Heart right ventricle (tissue), 16 donors: Measurements from ENCODE around the gene CREB3L1. TPM values are rescaled to one million over a fixed set of nuclear protein-coding genes. Genes with fewer than 3 reads are reported as not detected.

ENCODE experiments used
- ATAC-seq, 8 donors: fragments of 200-7000 bp; cut with Tn5 transposase; one replicate each; pipeline ENCODE4 v1.9.1; 2020; ENCODE audit warnings: mild to moderate bottlenecking in 8 of 8, moderate library complexity in 8 of 8, moderate number of reproducible peaks in 1 of 8
- DNase-seq, 2 donors: peaks; one replicate each; pipeline ENCODE4 v3.0.0-alpha.2; 2020
- H3K27ac ChIP-seq, 10 donors: fragments of 200-600 bp; sonication (generic) in 2 of 10; one replicate each; pipeline versions ENCODE4 v1.5.0 to v1.8.0; 2020 to 2022; ENCODE audit warnings: mild to moderate bottlenecking in 3 of 10
- H3K27me3 ChIP-seq, 7 donors: fragments of 200-600 bp; one replicate each; pipeline ENCODE4 v1.8.0; 2021 to 2022; ENCODE audit warnings: mild to moderate bottlenecking in 2 of 7
- H3K36me3 ChIP-seq, 9 donors: fragments of 200-600 bp; sonication (generic) in 1 of 9; one replicate each; pipeline versions ENCODE4 v1.5.0 to v1.8.0; 2020 to 2022; ENCODE audit warnings: mild to moderate bottlenecking in 2 of 9
- H3K4me1 ChIP-seq, 9 donors: fragments of 200-600 bp; sonication (generic) in 1 of 9; one replicate each; pipeline versions ENCODE4 v1.5.0 to v1.8.0; 2020 to 2022; ENCODE audit warnings: mild to moderate bottlenecking in 4 of 9
- H3K4me3 ChIP-seq, 10 donors: fragments of 200-600 bp; sonication (generic) in 2 of 10; one replicate each; pipeline versions ENCODE4 v1.5.0 to v1.8.0; 2020 to 2022; ENCODE audit warnings: mild to moderate bottlenecking in 7 of 10, moderate library complexity in 2 of 10
- H3K9me3 ChIP-seq, 11 donors: fragments of 200-600 bp in 10 of 11; sonication (generic) in 2 of 11; one replicate each; pipeline versions ENCODE4 v1.5.0 to v1.8.0; 2013 to 2022; ENCODE audit warnings: mild to moderate bottlenecking in 2 of 11, control low read depth in 1 of 11, moderate library complexity in 1 of 11
- CTCF ChIP-seq, 9 donors: fragments of 200-600 bp; sonication (generic) in 2 of 9; IDR thresholded peaks; one replicate each; pipeline versions ENCODE4 v1.5.0 to v1.8.0; 2021 to 2022; ENCODE audit warnings: antibody characterized with exemption in 9 of 9, mild to moderate bottlenecking in 5 of 9, moderate library complexity in 1 of 9
- WGBS, 2 donors: extraction: QIAGEN DNeasy Blood & Tissue Kit; methylation state at CpG; one replicate each; pipeline ENCODE4 v1.1.7; 2013; ENCODE audit warnings: inconsistent platforms in 1 of 2; 5-methylcytosine and 5-hydroxymethylcytosine counted together
- intact Hi-C, 10 donors: fragments of 100-400 bp; cut with DNase I; formaldehyde crosslinking; loops; one replicate each; pipeline versions ENCODE4 v1.11.1 to v1.14.2; 2022
- polyA plus RNA-seq, 2 donors: library from polyadenylated mRNA; stranded (reverse); fragments of 200-250 nt; gene quantifications; one replicate each; pipeline ENCODE4 v1.2.3, GENCODE V29; 2013
- total RNA-seq, 10 donors: library from RNA; stranded (reverse); fragmentation: NEBNext Ultra II Directional in 3 of 10; extraction: Animal tissue kit (Norgen Biotek cat#: 25700) in 3 of 10; gene quantifications; one replicate each; pipeline versions ENCODE4 v1.2.1 to v1.2.4, GENCODE V29; 2021 to 2023
- donor health status: Arrhythmogenic right ventricular cardiomyopathy.
- donor health status: ischemic (EF 13 %, LVEDD 7.1; RV severe dilation, severe dysfunction).
- donor health status: healthy with polysubstance abuse.
- donor health status: DM: no; HTN: yes; CAD: no.
- donor health status: DM: no; HTN: no; CAD: no.
- donor health status: ischemic (EF 25% LVEDD 6.9; RV normal size, moderate dysfunction).
- donor health status: ischemic (EF 25% LVEDD 5.7; RV mildly dilated, moderate dysfunction).
- donor health status: healthy.
- donor health status: DM: yes; HTN: yes; CAD: no.
- donor health status: Ischemic cardiomyopathy.
- donor health status: ischemic (EF 35%, LVEDD 5.7; RV mildly dilated, moderate dysfunction).
- donor health status: nonischemic (EF 11% LVEDD 7.7; RV severe dilation, severe dysfunction).
- donor health status: DM: yes; HTN: yes; CAD: no.
- donor health status: PGD.
- donor health status: ischemic (EF 29% LVEDD 5.4; RV normal size, mild dysfunction).
- donor health status: nonischemic (EF 23%, LVEDD 6.1; RV moderate dilation, normal function).

CREB3L1 gene
- total and polyA plus RNA-seq, 12 donors: 9.7 to 127 (median 36.1) TPM

GRCh38 chr11:46249103-46249937, 28.1 kb upstream of the CREB3L1 start:
- WGBS, 2 donors: 64 to 67% methylated on average over 8 of the region's 8 CpGs
- H3K4me1 ChIP-seq: peaks cover 0 to 12% (median 0%) of the 10 kb centered on the region in 9 donors
- no peaks in the 10 kb centered on the region for H3K27me3 ChIP-seq
- intact Hi-C loops: no loop called here
- H3K9me3 ChIP-seq: no peaks in the 10 kb centered on the region
- TF ChIP-seq CTCF (IDR thresholded peaks at IDR 0.05): no peak
- ATAC-seq: peak in 1 of 8 donors; percentile 38
- no peak for DNase-seq
- no peaks in the 10 kb centered on the region for H3K36me3 ChIP-seq
- no peak overlapping the region for H3K4me3 ChIP-seq
- peak overlapping the region in 1 of 10 donors; percentile 61 for H3K27ac ChIP-seq

GRCh38 chr11:46249938-46250744, 27.3 kb upstream of the CREB3L1 start:
- no peak for ATAC-seq
- WGBS, 2 donors: 91 to 93% methylated on average over 4 of the region's 4 CpGs
- H3K36me3 ChIP-seq: no peaks in the 10 kb centered on the region
- H3K27me3 ChIP-seq: no peaks in the 10 kb centered on the region
- no peak for DNase-seq
- TF ChIP-seq CTCF (IDR thresholded peaks at IDR 0.05): no peak
- intact Hi-C loops: no loop called here
- H3K4me1 ChIP-seq: peaks cover 0 to 12% (median 0%) of the 10 kb centered on the region in 9 donors
- no peaks in the 10 kb centered on the region for H3K9me3 ChIP-seq
- H3K27ac ChIP-seq: no peak overlapping the region
- H3K4me3 ChIP-seq: no peak overlapping the region

- Histone ChIP-seq H3K27me3 (no peaks in the 10 kb centered on the region), H3K9me3 (no peaks in the 10 kb centered on the region), H3K36me3 (no peaks in the 10 kb centered on the region), H3K4me1 (peaks cover 0 to 12% (median 0%) of the 10 kb centered on the region in 9 donors), H3K27ac (no peak overlapping the region), H3K4me3 (no peak overlapping the region)
- no peak for TF ChIP-seq CTCF (IDR thresholded peaks at IDR 0.05)
- ATAC-seq (no peak), DNase-seq (no peak)
- 89 to 94% methylated on average over 2 of the region's 2 CpGs for WGBS, 2 donors
- intact Hi-C loops: no loop called here
Observed at GRCh38 chr11:46250745-46251052, 26.8 kb upstream of the CREB3L1 start.

- no peak for TF ChIP-seq CTCF (IDR thresholded peaks at IDR 0.05)
- ATAC-seq: no peak
- intact Hi-C loops: no loop called here
- Histone ChIP-seq H3K4me1 (peaks cover 0 to 12% (median 0%) of the 10 kb centered on the region in 9 donors), H3K36me3 (no peaks in the 10 kb centered on the region), H3K27me3 (no peaks in the 10 kb centered on the region), H3K4me3 (no peak overlapping the region), H3K27ac (no peak overlapping the region), H3K9me3 (no peaks in the 10 kb centered on the region)
- no peak for DNase-seq
- WGBS, 2 donors: 70 to 72% methylated on average over 6 of the region's 6 CpGs
Observed at GRCh38 chr11:46251954-46252353, 25.5 kb upstream of the CREB3L1 start.
